ENCODE results near the gene OR10V1.

OR10V1 gene

DNA sequence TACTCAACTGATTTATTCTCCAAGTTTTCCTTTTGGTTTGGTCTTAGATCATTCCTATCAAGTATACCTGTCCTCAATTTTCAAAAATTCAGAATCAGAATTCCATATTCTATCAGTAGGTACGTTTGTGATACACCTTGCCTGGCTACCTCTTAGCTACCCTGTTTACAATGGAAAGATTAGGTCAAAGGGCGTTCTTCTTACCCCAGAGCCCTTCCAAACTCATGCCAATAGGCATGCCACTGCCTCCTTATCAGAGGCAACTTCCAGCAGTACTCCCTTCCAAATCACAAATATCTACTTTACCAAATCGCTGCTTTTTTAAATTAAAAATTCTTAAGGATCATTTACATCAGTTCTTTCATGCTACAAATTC, 45.8 kb downstream of the OR10V1 start:
- no peak for DNase-seq

DNA sequence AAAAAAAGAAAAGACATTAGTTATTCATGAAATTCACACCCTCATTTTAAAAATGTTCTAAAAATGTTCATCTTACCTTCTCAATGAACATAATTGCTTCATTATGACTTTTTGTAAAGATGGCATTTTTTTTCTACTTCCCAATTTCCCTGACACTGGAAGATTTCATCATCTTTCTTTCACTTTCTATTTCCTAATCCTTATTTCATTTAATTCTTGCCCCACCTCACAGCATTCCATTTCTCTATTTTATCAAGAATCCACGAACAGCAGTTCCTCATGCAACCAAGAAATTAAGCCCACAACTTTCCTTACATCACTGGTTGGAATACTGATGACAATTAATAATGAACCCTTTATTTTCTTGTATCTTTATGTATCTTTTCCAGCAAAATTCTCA, 46.7 kb downstream of the OR10V1 start:
- DNase-seq = no peak

Measured in cerebellar nuclear complex (tissue), 1 donor.